ENCODE results near the gene GABRB1. TPM values are rescaled to one million over a fixed set of nuclear protein-coding genes. Genes with fewer than 3 reads are reported as not detected.

GABRB1 gene
- total and polyA plus RNA-seq, 2 of the 8 experiments (the other 6 are each of a cell fraction or from before 2014, with no cell fraction given), result 0.22 to 0.38 TPM

DNA sequence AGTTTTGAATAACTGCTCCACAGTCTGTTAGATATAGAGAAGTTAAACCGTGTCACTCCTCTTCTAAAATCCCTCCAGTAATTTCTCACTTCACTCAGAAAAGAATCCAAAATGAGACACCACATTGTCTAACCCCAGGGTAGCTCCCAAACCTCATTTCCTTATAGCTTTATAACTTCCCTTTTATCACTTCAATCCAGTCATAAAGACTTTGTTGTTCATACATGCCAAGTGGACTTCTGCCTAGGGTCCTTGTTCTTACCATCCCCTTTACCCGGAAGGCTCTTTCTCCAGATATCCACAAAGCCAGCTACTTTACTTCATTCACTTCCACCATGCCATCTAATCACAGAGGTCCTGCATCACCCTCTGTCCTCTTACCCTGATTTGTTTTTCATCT, 156.2 kb downstream of the GABRB1 start:
- Histone ChIP-seq H4K20me1 (replicated peaks in 1 of 2; ENCODE audit: control insufficient read depth in 1 of 2, insufficient read depth in 2 of 2, low read length in 2 of 2) (no peaks in the 10 kb centered on the region), H2BK120ac (replicated peaks; ENCODE audit: low read depth, low read length) (no peak overlapping the region), H3K36me3 (ENCODE audit: control insufficient read depth in 2 of 4, insufficient read depth in 4 of 4, low read length in 3 of 4) (no peaks in the 10 kb centered on the region), H2AK5ac (ENCODE audit: low read depth, low read length) (no peak overlapping the region), H3K4me1 (replicated peaks in 1 of 4; ENCODE audit: control insufficient read depth in 3 of 4, insufficient read depth in 4 of 4, low read length in 3 of 4) (no peaks in the 10 kb centered on the region), H3K27ac (ENCODE audit: low read depth, low read length) (no peak overlapping the region), H2BK20ac (ENCODE audit: low read length) (no peak overlapping the region), H2BK5ac (ENCODE audit: low read depth, low read length) (no peak overlapping the region), H2BK15ac (ENCODE audit: low read length) (no peak overlapping the region), H2AFZ (ENCODE audit: low read length) (no peak overlapping the region), H2BK12ac (ENCODE audit: low read depth, low read length) (no peak overlapping the region), H3K56ac (replicated peaks; ENCODE audit: insufficient read length, low read depth, low read length) (no peak overlapping the region), H3K18ac (ENCODE audit: extremely low read depth, low read length) (no peak overlapping the region), H3K4me3 (ENCODE audit: extremely low read depth in 1 of 4, insufficient read depth in 2 of 4, low read depth in 3 of 4, low read length in 4 of 4) (no peak overlapping the region), H3K9ac (replicated peaks in 1 of 4; ENCODE audit: extremely low read depth in 1 of 4, low read depth in 3 of 4, low read length in 3 of 4) (no peak overlapping the region), H3K23me2 (ENCODE audit: low read depth, low read length) (no peaks in the 10 kb centered on the region; the same call in 1 of the 2 replicates), H3K27me3 (replicated peaks in 1 of 4; ENCODE audit: control insufficient read depth in 3 of 4, extremely low read depth in 1 of 4, insufficient read depth in 3 of 4, low read length in 3 of 4) (no peaks in the 10 kb centered on the region), H4K91ac (replicated peaks; ENCODE audit: insufficient read length, low read length) (no peak overlapping the region), H3K4ac (replicated peaks; ENCODE audit: insufficient read length, low read depth, low read length) (no peak overlapping the region), H3K79me1 (ENCODE audit: low read depth, low read length) (no peaks in the 10 kb centered on the region), H3K14ac (ENCODE audit: insufficient read length) (no peak overlapping the region), H4K8ac (ENCODE audit: extremely low read depth, insufficient read depth, low read length) (no peak overlapping the region), H3K4me2 (ENCODE audit: insufficient read depth in 1 of 2, low read depth in 2 of 2, low read length in 2 of 2) (no peak overlapping the region), H4K5ac (ENCODE audit: insufficient read length, low read depth, low read length) (no peak overlapping the region), H3K9me3 (ENCODE audit: insufficient read depth in 2 of 2, low read depth in 1 of 2, low read length in 1 of 2) (no peaks in the 10 kb centered on the region), H3K79me2 (ENCODE audit: control insufficient read depth in 1 of 2, insufficient read depth in 2 of 2, low read length in 2 of 2) (no peaks in the 10 kb centered on the region), H3K23ac (ENCODE audit: insufficient read length) (no peak overlapping the region)
- CTCF ChIA-PET (ENCODE audit: partially characterized antibody), result no interaction called here
- DNase-seq (ENCODE audit: low read depth in 1 of 2, low spot score in 2 of 2) (no peak), FAIRE-seq (no peak)
- POLR2A ChIA-PET (ENCODE audit: partially characterized antibody), result no interaction called here
- 83% methylated on average over 2 of the region's 2 CpGs; no CpG with 5 or more reads in 1 of the 2 experiments for WGBS, 2 experiments (ENCODE audit: extremely low coverage in 1 of 2, insufficient coverage in 1 of 2, insufficient read length in 1 of 2, insufficient replicate concordance in 2 of 2, low coverage in 1 of 2, low lambda C conversion rate in 2 of 2, missing lambda C conversion rate in 1 of 2)
- TF ChIP-seq BACH1 (IDR thresholded peaks at IDR 0.05; ENCODE audit: low read length) (no peak), SP2 (IDR thresholded peaks at IDR 0.05; ENCODE audit: low read length) (no peak), YY1 (IDR thresholded peaks at IDR 0.05; ENCODE audit: low read depth, low read length) (no peak), CTBP2 (IDR thresholded peaks at IDR 0.05; ENCODE audit: borderline replicate concordance, insufficient read depth, insufficient read length, low read length) (no peak), RNF2 (IDR thresholded peaks at IDR 0.05; ENCODE audit: borderline replicate concordance, low read depth, low read length, missing control alignments, poor library complexity, severe bottlenecking) (no peak)

All from H1 (cell line).